PC-9 (cell line): ENCODE measurements around the gene GCK.

Source experiments
- CTCF ChIP-seq: fragments of 200-600 bp; sonication (generic); conservative IDR thresholded peaks from 2 replicates; pipeline ENCODE4 v1.6.1; 2017; ENCODE audit warnings: mixed run types, antibody characterized with exemption, mild to moderate bottlenecking, moderate library complexity
- EZH2 ChIP-seq: fragments of 200-600 bp; sonication (generic); IDR thresholded peaks from 2 replicates; pipeline ENCODE4 v1.8.0; 2017; ENCODE audit warnings: antibody characterized with exemption, low read depth

- no peak for TF ChIP-seq CTCF
- no peak for TF ChIP-seq EZH2
Observed at GRCh38 chr7:44159824-44160630, 29.2 kb downstream of the GCK start.
